H1 (cell line): ENCODE data around the gene SSBP3. TPM values are rescaled to one million over a fixed set of nuclear protein-coding genes. Genes with fewer than 3 reads are reported as not detected.

ENCODE experiments used
- CBX5 ChIP-seq: fragments of 300-800, 300-1000 bp; sonication (generic); IDR thresholded peaks from 2 replicates; pipeline ENCODE4 v1.7.1; 2016; ENCODE audit warnings: antibody characterized with exemption, low read length, low read depth
- POU5F1 ChIP-seq: IDR thresholded peaks from 2 replicates; pipeline ENCODE4 v1.6.1; 2011; ENCODE audit warnings: low read depth, mild to moderate bottlenecking, low read length, moderate library complexity
- polyA plus RNA-seq, 7 experiments: library from polyadenylated mRNA; depleted of rRNA in 3 of 7; stranded (reverse) in 5 of 7; unstranded in 2 of 7; fragments of >200 nt in 5 of 7; fragments of 200-250 nt in 2 of 7; gene quantifications; 1 replicate in 5 of 7; 2 replicates in 1 of 7; 4 replicates in 1 of 7; pipeline versions ENCODE4 v1.2.1 to v1.2.3, GENCODE V29; 2011 to 2013; ENCODE audit warnings: missing spikeins in 2 of 7, mixed read lengths in 2 of 7
- total RNA-seq: library from RNA; stranded (reverse); fragmentation: NEBNext Ultra II Directional; extraction: Animal tissue kit (Norgen Biotek cat#: 25700); gene quantifications from 2 replicates; pipeline ENCODE4 v1.2.1, GENCODE V29; 2021
- TF ChIP-seq, protein P1 (sequence below): IDR thresholded peaks from 2 replicates; pipeline ENCODE4 v1.6.1; 2011; ENCODE audit warnings: low read depth, mild to moderate bottlenecking, low read length; ENCODE audit not compliant: insufficient read depth

Gene SSBP3
- total and polyA plus RNA-seq, 2 of the 8 experiments (the other 6 are each of a cell fraction or from before 2014, with no cell fraction given): 99.7 to 133 TPM

DNA sequence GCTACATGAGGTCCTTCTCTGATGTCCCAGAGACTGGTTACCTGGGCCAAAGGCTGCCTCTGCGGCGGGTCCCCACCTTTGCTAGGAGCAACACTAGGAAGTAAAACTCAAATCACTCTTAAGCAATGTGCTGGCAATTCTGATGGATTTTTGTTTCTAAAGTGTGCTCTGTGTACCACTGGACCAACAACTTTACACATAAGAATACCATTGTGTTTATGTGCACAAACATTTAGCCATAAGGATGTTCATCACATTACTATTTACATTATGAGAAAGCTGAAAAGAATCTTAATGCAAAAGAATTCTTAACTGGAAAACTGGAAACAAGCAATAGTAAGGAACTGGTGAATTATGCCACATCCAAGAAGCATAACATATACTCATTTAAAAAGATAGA is 38.6 kb downstream of the SSBP3 start (continued):
- TF ChIP-seq, protein P1, sequence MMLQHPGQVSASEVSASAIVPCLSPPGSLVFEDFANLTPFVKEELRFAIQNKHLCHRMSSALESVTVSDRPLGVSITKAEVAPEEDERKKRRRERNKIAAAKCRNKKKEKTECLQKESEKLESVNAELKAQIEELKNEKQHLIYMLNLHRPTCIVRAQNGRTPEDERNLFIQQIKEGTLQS: no peak
- TF ChIP-seq POU5F1: no peak
- no peak for TF ChIP-seq CBX5
